ENCODE data around the gene USP44. TPM values are rescaled to one million over a fixed set of nuclear protein-coding genes. Genes with fewer than 3 reads are reported as not detected.

Gene USP44
- total and polyA plus RNA-seq, 2 donors (not counting 3 experiments of a cell fraction or from before 2014, with no cell fraction given), result 0.91 to 3.1 TPM

DNA sequence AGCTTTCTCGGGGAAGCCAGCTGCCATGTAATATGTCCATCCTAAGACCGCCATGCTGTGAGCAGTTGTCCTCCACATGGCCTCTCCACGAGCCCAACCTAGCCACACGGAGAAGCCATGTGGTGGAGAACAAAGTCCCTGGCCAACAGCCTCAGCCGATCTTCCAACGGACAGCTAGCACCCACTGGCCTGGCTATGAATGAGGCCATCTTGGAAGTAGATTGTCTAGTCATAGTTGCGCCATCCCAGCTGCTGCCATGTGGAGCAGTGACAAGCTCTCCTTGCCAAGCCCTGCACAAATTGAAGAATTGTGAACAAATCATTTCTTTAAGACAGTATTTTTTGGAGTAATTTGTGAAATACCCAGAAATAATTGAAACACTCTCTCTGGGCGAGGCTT, 49.3 kb upstream of the USP44 start:
- Histone ChIP-seq H3K27ac (ENCODE audit: insufficient read depth, low read depth, low read length) (no peak overlapping the region), H3K79me2 (ENCODE audit: control insufficient read depth, insufficient read depth, low read length) (no peaks in the 10 kb centered on the region), H3K4me1 (ENCODE audit: control insufficient read depth, extremely low read depth, insufficient read depth, low read length) (peaks cover 17% of the 10 kb centered on the region), H3K9me1 (replicated peaks; ENCODE audit: control insufficient read depth, extremely low read depth, insufficient read depth, low read length) (no peaks in the 10 kb centered on the region), H3K4me3 (replicated peaks in 1 of 3; ENCODE audit: insufficient read depth in 1 of 3, low read depth in 1 of 3, low read length in 3 of 3) (no peak overlapping the region), H3K4me2 (ENCODE audit: insufficient read depth, low read length) (no peak overlapping the region), H3K27me3 (ENCODE audit: control insufficient read depth in 2 of 2, insufficient read depth in 2 of 2, low read length in 2 of 2) (no peaks in the 10 kb centered on the region), H3K9me3 (replicated peaks; ENCODE audit: control insufficient read depth, insufficient read depth, low read length) (no peaks in the 10 kb centered on the region), H4K20me1 (replicated peaks; ENCODE audit: control insufficient read depth, extremely low read depth, insufficient read depth, low read length) (no peaks in the 10 kb centered on the region), H2AFZ (ENCODE audit: low read depth, low read length) (no peak overlapping the region), H3K36me3 (ENCODE audit: control insufficient read depth in 2 of 2, extremely low read depth in 1 of 2, insufficient read depth in 2 of 2, low read length in 2 of 2) (no peaks in the 10 kb centered on the region), H3K9ac (replicated peaks; ENCODE audit: extremely low read depth, insufficient read depth, low read length) (no peak overlapping the region)
- dilution Hi-C loops (cut with MboI; ENCODE audit: extremely low pct_ligation_motif_present, low sequenced_read_pairs) (no loop called here), intact Hi-C loops (cut with micrococcal nuclease) (no loop called here)
- CTCF ChIA-PET, result no interaction called here
- DNase-seq (ENCODE audit: low read depth, low spot score) (no peak), FAIRE-seq (no peak)
- POLR2A ChIA-PET, result no interaction called here
- no TSS peak for BruUV-seq (replicated peaks)
- TF ChIP-seq FOS (IDR thresholded peaks at IDR 0.05; ENCODE audit: borderline replicate concordance, insufficient read depth, low read length), result no peak
- no peak for TF ChIP-seq MAX (IDR thresholded peaks at IDR 0.05; ENCODE audit: insufficient read depth, insufficient read length)
- no peak for TF ChIP-seq POLR2AphosphoS5 (IDR thresholded peaks at IDR 0.05; ENCODE audit: insufficient read depth, low read depth, low read length)
- TF ChIP-seq POLR2A (IDR thresholded peaks at IDR 0.05; ENCODE audit: low read depth, low read length), result no peak
- TF ChIP-seq EZH2 (IDR thresholded peaks at IDR 0.05; ENCODE audit: borderline replicate concordance, low read depth, low read length, severe bottlenecking), result no peak
- no peak for TF ChIP-seq MYC (IDR thresholded peaks at IDR 0.05; ENCODE audit: low read depth, low read length)
- no peak for TF ChIP-seq GATA2 (IDR thresholded peaks at IDR 0.05; ENCODE audit: insufficient read depth, insufficient read length, low read depth, low read length)
- TF ChIP-seq, protein P1, sequence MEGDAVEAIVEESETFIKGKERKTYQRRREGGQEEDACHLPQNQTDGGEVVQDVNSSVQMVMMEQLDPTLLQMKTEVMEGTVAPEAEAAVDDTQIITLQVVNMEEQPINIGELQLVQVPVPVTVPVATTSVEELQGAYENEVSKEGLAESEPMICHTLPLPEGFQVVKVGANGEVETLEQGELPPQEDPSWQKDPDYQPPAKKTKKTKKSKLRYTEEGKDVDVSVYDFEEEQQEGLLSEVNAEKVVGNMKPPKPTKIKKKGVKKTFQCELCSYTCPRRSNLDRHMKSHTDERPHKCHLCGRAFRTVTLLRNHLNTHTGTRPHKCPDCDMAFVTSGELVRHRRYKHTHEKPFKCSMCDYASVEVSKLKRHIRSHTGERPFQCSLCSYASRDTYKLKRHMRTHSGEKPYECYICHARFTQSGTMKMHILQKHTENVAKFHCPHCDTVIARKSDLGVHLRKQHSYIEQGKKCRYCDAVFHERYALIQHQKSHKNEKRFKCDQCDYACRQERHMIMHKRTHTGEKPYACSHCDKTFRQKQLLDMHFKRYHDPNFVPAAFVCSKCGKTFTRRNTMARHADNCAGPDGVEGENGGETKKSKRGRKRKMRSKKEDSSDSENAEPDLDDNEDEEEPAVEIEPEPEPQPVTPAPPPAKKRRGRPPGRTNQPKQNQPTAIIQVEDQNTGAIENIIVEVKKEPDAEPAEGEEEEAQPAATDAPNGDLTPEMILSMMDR (IDR thresholded peaks at IDR 0.05; ENCODE audit: extremely low read depth in 1 of 2, insufficient read depth in 1 of 2, low read depth in 1 of 2, low read length in 2 of 2), result no peak
- TF ChIP-seq JUN (IDR thresholded peaks at IDR 0.05; ENCODE audit: borderline replicate concordance, insufficient read depth, insufficient read length, low read depth), result no peak

All from endothelial cell of umbilical vein (primary cell).